ENCODE data around the gene TSTD1. TPM values are rescaled to one million over a fixed set of nuclear protein-coding genes. Genes with fewer than 3 reads are reported as not detected.

Gene TSTD1
- total RNA-seq, 1 experiment from 2014 or later: 116 TPM

Other genes starting within 250 kb of the TSTD1 start
- gene LY9, start 242.8 kb downstream of the TSTD1 start, total RNA-seq (2021; ENCODE audit: unreplicated experiment): 0.22 TPM
- gene CD244, start 176.1 kb downstream of the TSTD1 start, total RNA-seq (2021; ENCODE audit: unreplicated experiment): not detected
- not detected for gene ITLN1, start 153.8 kb downstream of the TSTD1 start, total RNA-seq (2021; ENCODE audit: unreplicated experiment)
- 0.20 TPM for gene ITLN2, start 84.2 kb downstream of the TSTD1 start, total RNA-seq (2021; ENCODE audit: unreplicated experiment)
- gene F11R, start 17.8 kb downstream of the TSTD1 start, total RNA-seq (2021; ENCODE audit: unreplicated experiment): 86.7 TPM
- 48.0 TPM for gene USF1, start 7.0 kb upstream of the TSTD1 start, total RNA-seq (2021; ENCODE audit: unreplicated experiment)
- gene ARHGAP30, start 30.9 kb upstream of the TSTD1 start, total RNA-seq (2021; ENCODE audit: unreplicated experiment): 0.39 TPM
- gene NECTIN4, start 50.6 kb upstream of the TSTD1 start, total RNA-seq (2021; ENCODE audit: unreplicated experiment): 3.3 TPM
- gene KLHDC9, start 59.4 kb upstream of the TSTD1 start, total RNA-seq (2021; ENCODE audit: unreplicated experiment): 1.4 TPM
- 179 TPM for gene PFDN2, start 79.1 kb upstream of the TSTD1 start, total RNA-seq (2021; ENCODE audit: unreplicated experiment)
- 65.9 TPM for gene NIT1, start 79.1 kb upstream of the TSTD1 start, total RNA-seq (2021; ENCODE audit: unreplicated experiment)
- gene DEDD, start 93.7 kb upstream of the TSTD1 start, total RNA-seq (2021; ENCODE audit: unreplicated experiment): 32.8 TPM
- 63.7 TPM for gene UFC1, start 115.0 kb upstream of the TSTD1 start, total RNA-seq (2021; ENCODE audit: unreplicated experiment)
- gene USP21, start 120.5 kb upstream of the TSTD1 start, total RNA-seq (2021; ENCODE audit: unreplicated experiment): 22.1 TPM
- gene PPOX, start 127.5 kb upstream of the TSTD1 start, total RNA-seq (2021; ENCODE audit: unreplicated experiment): 24.2 TPM
- gene B4GALT3, start 138.5 kb upstream of the TSTD1 start, total RNA-seq (2021; ENCODE audit: unreplicated experiment): 53.7 TPM
- gene ADAMTS4, start 160.1 kb upstream of the TSTD1 start, total RNA-seq (2021; ENCODE audit: unreplicated experiment): not detected
- 82.7 TPM for gene NDUFS2, start 163.4 kb upstream of the TSTD1 start, total RNA-seq (2021; ENCODE audit: unreplicated experiment)
- 0.86 TPM for gene FCER1G, start 176.3 kb upstream of the TSTD1 start, total RNA-seq (2021; ENCODE audit: unreplicated experiment)
- gene APOA2, start 184.7 kb upstream of the TSTD1 start, total RNA-seq (2021; ENCODE audit: unreplicated experiment): not detected
- gene TOMM40L, start 187.1 kb upstream of the TSTD1 start, total RNA-seq (2021; ENCODE audit: unreplicated experiment): 9.8 TPM
- gene NR1I3, start 199.2 kb upstream of the TSTD1 start, total RNA-seq (2021; ENCODE audit: unreplicated experiment): not detected
- gene PCP4L1, start 219.8 kb upstream of the TSTD1 start, total RNA-seq (2021; ENCODE audit: unreplicated experiment): not detected